Neural progenitor cell (in vitro differentiated cells): ENCODE results near the gene DLL4. TPM values are rescaled to one million over a fixed set of nuclear protein-coding genes. Genes with fewer than 3 reads are reported as not detected.

Experiments used
- DNase-seq: peaks from one replicate; pipeline ENCODE4 v3.0.0-alpha.2; 2016; ENCODE audit warnings: low spot score
- H2AFZ ChIP-seq: fragments of 200-600 bp; sonication (generic); replicated peaks from 2 replicates; pipeline ENCODE4 v1.6.1; 2016; ENCODE audit warnings: antibody characterized with exemption
- H3F3A ChIP-seq: fragments of 200-600 bp; sonication (generic); 2 replicates; pipeline ENCODE4 v1.6.1; 2016; ENCODE audit warnings: antibody characterized with exemption, low read depth
- H3K27ac ChIP-seq: fragments of 200-600 bp; sonication (generic); 2 replicates; pipeline ENCODE4 v1.5.1; 2016; ENCODE audit warnings: mild to moderate bottlenecking
- H3K27me3 ChIP-seq: fragments of 200-600 bp; sonication (generic); 2 replicates; pipeline ENCODE4 v1.6.1; 2016; ENCODE audit warnings: mild to moderate bottlenecking, moderate library complexity
- H3K36me3 ChIP-seq: fragments of 200-600 bp; sonication (generic); 2 replicates; pipeline ENCODE4 v1.5.1; 2016
- H3K4me1 ChIP-seq: fragments of 200-600 bp; sonication (generic); 2 replicates; pipeline ENCODE4 v1.6.1; 2016; ENCODE audit warnings: mixed run types
- H3K4me2 ChIP-seq: fragments of 200-600 bp; sonication (generic); 2 replicates; pipeline ENCODE4 v1.6.1; 2016
- H3K4me3 ChIP-seq: fragments of 200-600 bp; sonication (generic); 2 replicates; pipeline ENCODE4 v1.5.1; 2016
- H3K79me2 ChIP-seq: fragments of 200-600 bp; sonication (generic); 2 replicates; pipeline ENCODE4 v1.6.1; 2016; ENCODE audit warnings: low read depth
- H3K9ac ChIP-seq: fragments of 200-600 bp; sonication (generic); 2 replicates; pipeline ENCODE4 v1.6.1; 2016
- H3K9me3 ChIP-seq: fragments of 200-600 bp; sonication (generic); 2 replicates; pipeline ENCODE4 v1.5.1; 2016; ENCODE audit warnings: low read depth
- H4K20me1 ChIP-seq: fragments of 200-600 bp; sonication (generic); 2 replicates; pipeline ENCODE4 v1.6.1; 2016; ENCODE audit warnings: low read depth
- H3K27ac Mint-ChIP-seq: 3 replicates; pipeline ENCODE4 v1.8.0; 2021; ENCODE audit warnings: mixed read lengths
- H3K27me3 Mint-ChIP-seq: 2 replicates; pipeline ENCODE4 v1.8.0; 2022; ENCODE audit warnings: low read depth, mild to moderate bottlenecking, inconsistent platforms, moderate library complexity, mixed read lengths; ENCODE audit not compliant: insufficient read depth
- H3K36me3 Mint-ChIP-seq: 3 replicates; pipeline ENCODE4 v1.8.0; 2021; ENCODE audit warnings: mixed read lengths
- H3K4me1 Mint-ChIP-seq: 3 replicates; pipeline ENCODE4 v1.8.0; 2021; ENCODE audit warnings: mixed read lengths
- H3K4me3 Mint-ChIP-seq: 3 replicates; pipeline ENCODE4 v1.8.0; 2021; ENCODE audit warnings: mild to moderate bottlenecking, moderate library complexity, mixed read lengths
- H3K9me3 Mint-ChIP-seq: 3 replicates; pipeline ENCODE4 v1.8.0; 2020; ENCODE audit warnings: mixed read lengths
- EZH2 ChIP-seq: fragments of 200-600 bp; sonication (generic); IDR thresholded peaks from 2 replicates; pipeline ENCODE4 v1.6.1; 2017; ENCODE audit warnings: antibody characterized with exemption, mild to moderate bottlenecking, moderate library complexity
- EZH2phosphoT487 ChIP-seq: fragments of 200-600 bp; sonication (generic); IDR thresholded peaks from 2 replicates; pipeline ENCODE4 v1.6.1; 2017; ENCODE audit warnings: antibody characterized with exemption
- total RNA-seq: library from RNA; depleted of rRNA; stranded (reverse); fragments of >200 nt; gene quantifications from 2 replicates; pipeline ENCODE4 v1.2.3, GENCODE V29; 2015; ENCODE audit warnings: low replicate concordance
- TF ChIP-seq, protein P1 (sequence below): fragments of 200-600 bp; sonication (generic); IDR thresholded peaks from 2 replicates; pipeline ENCODE4 v1.5.1; 2017; ENCODE audit warnings: antibody characterized with exemption, mild to moderate bottlenecking

The DLL4 gene
- total RNA-seq, 1 donor from 2014 or later = not detected

GRCh38 chr15:40911693-40912092, 17.4 kb upstream of the DLL4 start:
- Mint-ChIP-seq H3K9me3 (no peaks in the 10 kb centered on the region), H3K4me1 (peaks cover 25% of the 10 kb centered on the region), H3K27ac (peak overlapping the region; percentile 75), H3K27me3 (peaks cover 18% of the 10 kb centered on the region), H3K36me3 (no peaks in the 10 kb centered on the region), H3K4me3 (no peak overlapping the region)
- Histone ChIP-seq H4K20me1 (peaks cover 11% of the 10 kb centered on the region), H3K36me3 (no peaks in the 10 kb centered on the region), H3K27ac (no peak overlapping the region), H3K27me3 (peaks cover 4% of the 10 kb centered on the region), H3K79me2 (no peaks in the 10 kb centered on the region), H3F3A (peaks cover 6% of the 10 kb centered on the region), H2AFZ (no peak overlapping the region), H3K9me3 (no peaks in the 10 kb centered on the region), H3K4me3 (no peak overlapping the region), H3K9ac (no peak overlapping the region), H3K4me2 (no peak overlapping the region), H3K4me1 (peaks cover 30% of the 10 kb centered on the region)
- no peak for TF ChIP-seq EZH2
- TF ChIP-seq EZH2phosphoT487 = no peak
- TF ChIP-seq, protein P1, sequence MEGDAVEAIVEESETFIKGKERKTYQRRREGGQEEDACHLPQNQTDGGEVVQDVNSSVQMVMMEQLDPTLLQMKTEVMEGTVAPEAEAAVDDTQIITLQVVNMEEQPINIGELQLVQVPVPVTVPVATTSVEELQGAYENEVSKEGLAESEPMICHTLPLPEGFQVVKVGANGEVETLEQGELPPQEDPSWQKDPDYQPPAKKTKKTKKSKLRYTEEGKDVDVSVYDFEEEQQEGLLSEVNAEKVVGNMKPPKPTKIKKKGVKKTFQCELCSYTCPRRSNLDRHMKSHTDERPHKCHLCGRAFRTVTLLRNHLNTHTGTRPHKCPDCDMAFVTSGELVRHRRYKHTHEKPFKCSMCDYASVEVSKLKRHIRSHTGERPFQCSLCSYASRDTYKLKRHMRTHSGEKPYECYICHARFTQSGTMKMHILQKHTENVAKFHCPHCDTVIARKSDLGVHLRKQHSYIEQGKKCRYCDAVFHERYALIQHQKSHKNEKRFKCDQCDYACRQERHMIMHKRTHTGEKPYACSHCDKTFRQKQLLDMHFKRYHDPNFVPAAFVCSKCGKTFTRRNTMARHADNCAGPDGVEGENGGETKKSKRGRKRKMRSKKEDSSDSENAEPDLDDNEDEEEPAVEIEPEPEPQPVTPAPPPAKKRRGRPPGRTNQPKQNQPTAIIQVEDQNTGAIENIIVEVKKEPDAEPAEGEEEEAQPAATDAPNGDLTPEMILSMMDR = no peak
- no peak for DNase-seq

DNA sequence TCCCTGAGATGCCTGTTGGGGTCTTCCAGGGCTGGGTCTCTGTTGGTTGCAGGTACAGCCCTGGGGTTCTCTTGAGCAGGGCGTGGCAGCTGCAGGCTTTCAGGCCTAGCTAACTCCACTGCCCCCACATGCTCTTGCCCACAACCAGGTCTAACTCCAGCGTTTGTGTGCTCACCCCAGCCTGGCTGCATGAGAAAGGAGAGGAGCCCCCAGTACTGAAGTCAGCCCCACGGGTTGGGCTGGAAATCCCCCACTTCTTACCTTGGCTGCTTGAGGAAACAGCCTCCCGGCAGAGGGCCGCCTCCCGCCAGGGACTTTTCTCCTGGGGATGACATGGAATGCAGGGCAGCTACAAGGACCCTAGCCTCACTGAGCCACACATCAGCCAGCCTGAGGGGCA, 16.7 kb upstream of the DLL4 start:
- Histone ChIP-seq H3K27ac (no peak overlapping the region), H3K9ac (no peak overlapping the region), H3K4me1 (peaks cover 25% of the 10 kb centered on the region), H3K9me3 (no peaks in the 10 kb centered on the region), H3K36me3 (no peaks in the 10 kb centered on the region), H3K27me3 (peaks cover 4% of the 10 kb centered on the region), H3K4me3 (no peak overlapping the region), H4K20me1 (peaks cover 4% of the 10 kb centered on the region), H3K79me2 (no peaks in the 10 kb centered on the region), H3F3A (peaks cover 6% of the 10 kb centered on the region), H2AFZ (no peak overlapping the region), H3K4me2 (no peak overlapping the region)
- Mint-ChIP-seq H3K9me3 (no peaks in the 10 kb centered on the region), H3K4me3 (no peak overlapping the region), H3K4me1 (peaks cover 25% of the 10 kb centered on the region), H3K27ac (no peak overlapping the region), H3K27me3 (peaks cover 19% of the 10 kb centered on the region), H3K36me3 (no peaks in the 10 kb centered on the region)
- no peak for TF ChIP-seq EZH2
- TF ChIP-seq, protein P1 = no peak
- TF ChIP-seq EZH2phosphoT487 = no peak
- DNase-seq = no peak

- peak overlapping the region; percentile 3 for H3K27ac Mint-ChIP-seq
- TF ChIP-seq, protein P1 = no peak
- TF ChIP-seq EZH2phosphoT487 (no peak), EZH2 (no peak)
Observed at GRCh38 chr15:40914013-40914412, 15.1 kb upstream of the DLL4 start.

More at GRCh38 chr15:40914013-40914412, 15.1 kb upstream of the DLL4 start:
- no peak overlapping the region for H3K4me2 ChIP-seq
- no peak overlapping the region for H2AFZ ChIP-seq
- peaks cover 24% of the 10 kb centered on the region for H3K27me3 Mint-ChIP-seq
- peaks cover 32% of the 10 kb centered on the region for H3K4me1 ChIP-seq
- H3K27me3 ChIP-seq = peaks cover 14% of the 10 kb centered on the region
- no peaks in the 10 kb centered on the region for H3K36me3 Mint-ChIP-seq
- H4K20me1 ChIP-seq = no peaks in the 10 kb centered on the region
- no peaks in the 10 kb centered on the region for H3K9me3 ChIP-seq
- no peaks in the 10 kb centered on the region for H3K36me3 ChIP-seq
- H3F3A ChIP-seq = peaks cover 12% of the 10 kb centered on the region
- no peak overlapping the region for H3K9ac ChIP-seq
- H3K27ac ChIP-seq = no peak overlapping the region
- no peaks in the 10 kb centered on the region for H3K9me3 Mint-ChIP-seq
- H3K4me3 Mint-ChIP-seq = no peak overlapping the region
- H3K4me3 ChIP-seq = no peak overlapping the region
- DNase-seq = no peak
- H3K79me2 ChIP-seq = no peaks in the 10 kb centered on the region
- H3K4me1 Mint-ChIP-seq = peaks cover 25% of the 10 kb centered on the region
